Measurements from ENCODE around the gene EMC7.

GRCh38 chr15:34064438-34064837 lies 37.2 kb downstream of the EMC7 start:
- TF ChIP-seq POLR2AphosphoS5 (IDR thresholded peaks at IDR 0.05) (no peak), POLR2A (IDR thresholded peaks at IDR 0.05) (no peak), CTCF (IDR thresholded peaks at IDR 0.05 in 8 of 11, conservative IDR thresholded peaks at IDR 0.05 in 3 of 11) (no peak)
